ENCODE measurements around the gene ILDR1.
"Not testable (repeated sequence)": the region's sequence is repeated elsewhere in the genome, so short reads cannot be mapped to it uniquely, and the experiment has no call there.

Gene ILDR1

GRCh38 chr3:121957674-121958415 is 64.2 kb downstream of the ILDR1 start:
- intact Hi-C loops (cut with DNase I) = no loop called here
- DNase-seq = peak in 1 of 10 donors; percentile 75

GRCh38 chr3:121956363-121956762 is 65.7 kb downstream of the ILDR1 start:
- intact Hi-C loops (cut with DNase I) = no loop called here

GRCh38 chr3:121951291-121951919 is 70.6 kb downstream of the ILDR1 start:
- no peak for DNase-seq

More at GRCh38 chr3:121956363-121956762, 65.7 kb downstream of the ILDR1 start:
- DNase-seq = no peak

GRCh38 chr3:121948641-121949040 is 73.4 kb downstream of the ILDR1 start:
- no peak for DNase-seq
- intact Hi-C loops (cut with DNase I) = no loop called here

More at GRCh38 chr3:121951291-121951919, 70.6 kb downstream of the ILDR1 start:
- intact Hi-C loops (cut with DNase I) = no loop called here

- intact Hi-C loops (cut with DNase I) = no loop called here
- no peak for DNase-seq
Observed at GRCh38 chr3:121943431-121943830, 78.6 kb downstream of the ILDR1 start.

GRCh38 chr3:121942116-121942786 is 79.8 kb downstream of the ILDR1 start:
- no peak for DNase-seq
- intact Hi-C loops (cut with DNase I) = no loop called here

GRCh38 chr3:121941592-121941991 is 80.5 kb downstream of the ILDR1 start:
- no peak for DNase-seq
- intact Hi-C loops (cut with DNase I) = no loop called here

- peak in 1 of 10 donors; percentile 49 for DNase-seq
- intact Hi-C loops (cut with DNase I) = not testable (repeated sequence)
Observed at GRCh38 chr3:121938141-121938855, 83.7 kb downstream of the ILDR1 start.
